Progenitor cell of endocrine pancreas (in vitro differentiated cells): ENCODE results near the gene NTSR2. TPM values are rescaled to one million over a fixed set of nuclear protein-coding genes. Genes with fewer than 3 reads are reported as not detected.

Experiments used
- DNase-seq: peaks from one replicate; pipeline ENCODE4 v3.0.0; 2021; ENCODE audit warnings: low spot score; ENCODE audit not compliant: unreplicated experiment
- H3K27ac Mint-ChIP-seq: 2 replicates; pipeline ENCODE4 v1.8.0; 2021; ENCODE audit warnings: mild to moderate bottlenecking, moderate library complexity, mixed read lengths
- H3K27me3 Mint-ChIP-seq: 2 replicates; pipeline ENCODE4 v1.8.0; 2021; ENCODE audit warnings: mixed read lengths
- H3K36me3 Mint-ChIP-seq: 2 replicates; pipeline ENCODE4 v1.8.0; 2022; ENCODE audit warnings: mixed read lengths; ENCODE audit not compliant: insufficient read depth
- H3K4me1 Mint-ChIP-seq: 2 replicates; pipeline ENCODE4 v1.8.0; 2021; ENCODE audit warnings: low read depth, mixed read lengths
- H3K4me3 Mint-ChIP-seq: 2 replicates; pipeline ENCODE4 v1.8.0; 2021; ENCODE audit warnings: low read depth, mild to moderate bottlenecking, moderate library complexity, mixed read lengths
- H3K9me3 Mint-ChIP-seq: 2 replicates; pipeline ENCODE4 v1.8.0; 2021; ENCODE audit warnings: low read depth, mixed read lengths
- CTCF ChIP-seq: fragments of 200-600 bp; sonication (generic); IDR thresholded peaks from one replicate; pipeline ENCODE4 v1.5.0; 2021; ENCODE audit warnings: antibody characterized with exemption, mild to moderate bottlenecking; ENCODE audit not compliant: unreplicated experiment
- total RNA-seq: library from RNA; stranded (reverse); gene quantifications from 2 replicates; pipeline ENCODE4 v1.2.1, GENCODE V29; 2021

The NTSR2 gene
- total RNA-seq, 1 donor from 2014 or later = not detected

DNA sequence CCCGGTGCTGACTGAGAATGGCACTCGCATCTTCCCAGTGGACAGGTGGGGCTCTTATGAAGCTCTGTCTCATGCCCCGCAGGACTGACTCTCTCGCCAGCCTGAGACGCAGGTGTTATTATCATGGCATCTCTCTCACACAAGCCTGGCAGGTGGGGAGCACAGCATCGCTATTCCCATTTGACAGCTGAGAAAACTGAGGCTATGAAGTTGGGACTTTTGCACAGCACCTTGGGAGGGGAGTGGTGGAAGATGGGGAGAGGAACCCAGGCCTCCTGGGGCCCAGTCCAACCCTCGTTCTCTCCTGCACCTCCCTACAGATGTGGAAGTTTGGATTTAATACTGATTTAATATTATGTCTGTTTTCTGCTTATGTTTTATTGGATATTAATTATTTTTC, 9.0 kb upstream of the NTSR2 start:
- TF ChIP-seq CTCF = no peak
- DNase-seq = no peak
- Mint-ChIP-seq H3K27me3 (peaks cover 56% of the 10 kb centered on the region), H3K4me3 (no peak overlapping the region), H3K36me3 (no peaks in the 10 kb centered on the region), H3K4me1 (peaks cover 8% of the 10 kb centered on the region), H3K9me3 (no peaks in the 10 kb centered on the region), H3K27ac (no peak overlapping the region)

- Mint-ChIP-seq H3K4me1 (peaks cover 8% of the 10 kb centered on the region), H3K27ac (no peak overlapping the region), H3K9me3 (no peaks in the 10 kb centered on the region), H3K27me3 (peaks cover 54% of the 10 kb centered on the region), H3K36me3 (no peaks in the 10 kb centered on the region), H3K4me3 (no peak overlapping the region)
- TF ChIP-seq CTCF = no peak
- no peak for DNase-seq
These were observed 8.4 kb upstream of the NTSR2 start for GRCh38 chr2:11678306-11678960.

DNA sequence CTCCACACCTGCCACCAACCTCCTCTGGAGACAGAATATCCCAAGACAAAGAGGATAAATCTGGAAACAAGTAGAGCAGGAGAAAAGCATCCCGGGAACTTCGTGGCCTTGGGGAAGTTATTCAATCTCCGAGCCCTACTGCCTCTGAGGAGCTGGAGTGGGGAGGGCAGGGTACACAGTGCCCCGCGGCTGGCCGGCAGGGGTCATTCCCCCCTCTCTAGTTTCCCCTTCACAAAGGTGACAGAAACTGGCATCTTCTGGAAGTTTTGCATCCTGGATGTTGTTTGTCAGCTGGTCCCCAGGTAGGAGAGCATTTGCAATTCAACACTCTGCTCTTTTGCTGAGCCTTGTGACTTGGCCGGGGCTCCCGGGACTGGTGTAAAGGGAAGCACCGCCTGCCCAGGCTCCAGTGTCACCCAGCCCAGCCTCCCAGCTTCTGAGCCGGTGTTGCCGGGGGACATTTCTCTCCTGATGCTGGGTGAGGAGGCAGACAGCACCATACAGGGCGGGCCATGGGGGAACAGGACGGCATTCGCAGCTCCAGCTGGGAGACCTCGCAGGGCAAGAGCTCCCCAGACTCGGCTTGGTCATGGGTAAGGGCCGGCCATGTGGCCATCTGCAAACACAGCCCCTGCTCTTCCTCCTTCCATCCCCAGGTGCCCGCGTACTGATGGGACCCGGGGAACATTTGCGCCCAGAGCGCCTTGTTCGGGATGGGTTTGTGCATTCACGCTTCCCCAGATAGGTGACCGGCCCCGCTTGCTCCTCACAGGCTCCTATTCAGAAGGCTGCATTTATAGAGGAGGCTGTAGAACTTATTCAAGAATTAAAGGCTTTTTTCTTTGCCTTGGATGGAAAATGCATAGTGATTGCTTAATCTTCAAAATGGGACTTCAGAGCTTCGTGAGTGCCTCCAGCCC, 7.4 kb upstream of the NTSR2 start:
- peaks cover 8% of the 10 kb centered on the region for H3K4me1 Mint-ChIP-seq
- DNase-seq = no peak
- TF ChIP-seq CTCF = no peak
- H3K27me3 Mint-ChIP-seq = peaks cover 53% of the 10 kb centered on the region
- H3K27ac Mint-ChIP-seq = no peak overlapping the region
- no peak overlapping the region for H3K4me3 Mint-ChIP-seq
- no peaks in the 10 kb centered on the region for H3K36me3 Mint-ChIP-seq
- H3K9me3 Mint-ChIP-seq = no peaks in the 10 kb centered on the region

DNA sequence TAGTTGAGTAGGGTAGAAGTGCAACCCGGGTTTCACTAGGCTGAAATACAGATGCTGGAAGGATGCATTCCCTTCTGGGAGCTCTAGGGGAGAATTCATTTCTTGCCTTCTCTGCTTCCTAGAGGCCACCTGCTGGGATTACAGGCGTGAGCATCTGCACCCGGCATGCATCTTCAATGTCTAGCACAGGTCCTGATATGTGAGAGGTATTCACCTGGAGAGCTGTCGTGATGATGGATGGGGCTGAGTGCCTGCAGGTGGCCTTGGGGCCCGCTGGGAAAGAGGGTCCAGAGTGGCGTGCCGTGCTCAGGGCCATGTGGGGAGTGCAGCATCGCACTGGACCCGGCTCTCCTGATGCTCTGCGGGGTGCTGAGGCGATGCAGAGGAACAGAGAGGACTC, 6.6 kb upstream of the NTSR2 start:
- Mint-ChIP-seq H3K27ac (peak overlapping the region; percentile 64), H3K9me3 (no peaks in the 10 kb centered on the region), H3K36me3 (no peaks in the 10 kb centered on the region), H3K4me1 (peaks cover 7% of the 10 kb centered on the region), H3K4me3 (no peak overlapping the region), H3K27me3 (peaks cover 51% of the 10 kb centered on the region)
- peak; percentile 27 for TF ChIP-seq CTCF
- no peak for DNase-seq

- TF ChIP-seq CTCF = no peak
- Mint-ChIP-seq H3K4me3 (no peak overlapping the region), H3K9me3 (no peaks in the 10 kb centered on the region), H3K4me1 (peaks cover 6% of the 10 kb centered on the region), H3K36me3 (no peaks in the 10 kb centered on the region), H3K27me3 (peaks cover 56% of the 10 kb centered on the region), H3K27ac (no peak overlapping the region)
- no peak for DNase-seq
These were observed 5.6 kb upstream of the NTSR2 start for GRCh38 chr2:11675423-11676112.
